Osteoblast (primary cell): ENCODE measurements around the gene CPED1. TPM values are rescaled to one million over a fixed set of nuclear protein-coding genes. Genes with fewer than 3 reads are reported as not detected.

Experiments used
- DNase-seq: peaks from one replicate; pipeline ENCODE4 v3.0.0; 2011; ENCODE audit warnings: low spot score, mixed read lengths; ENCODE audit not compliant: insufficient read length; ENCODE audit errors: missing footprints
- H2AFZ ChIP-seq: 2 replicates; pipeline ENCODE4 v1.6.0; 2011; ENCODE audit warnings: mild to moderate bottlenecking, low read length
- H3K27ac ChIP-seq: 2 replicates; pipeline ENCODE4 v1.5.1; 2011; ENCODE audit warnings: mild to moderate bottlenecking, low read depth, low read length, moderate library complexity
- H3K27me3 ChIP-seq: 2 replicates; pipeline ENCODE4 v1.6.0; 2012; ENCODE audit warnings: mild to moderate bottlenecking, control low read depth, inconsistent platforms, low read length, moderate library complexity; ENCODE audit not compliant: insufficient read depth
- H3K36me3 ChIP-seq: 2 replicates; pipeline ENCODE4 v1.5.1; 2011; ENCODE audit warnings: mild to moderate bottlenecking, low read length, control low read depth, moderate library complexity; ENCODE audit not compliant: insufficient read depth
- H3K4me1 ChIP-seq: 2 replicates; pipeline ENCODE4 v1.5.1; 2011; ENCODE audit warnings: mild to moderate bottlenecking, low read length, control low read depth, moderate library complexity; ENCODE audit not compliant: insufficient read depth
- H3K4me2 ChIP-seq: 2 replicates; pipeline ENCODE4 v1.6.0; 2011; ENCODE audit warnings: mild to moderate bottlenecking, low read length; ENCODE audit not compliant: insufficient read depth
- H3K4me3 ChIP-seq: fragments of 200-600 bp; sonication (generic); 3 replicates; pipeline ENCODE4 v1.5.1; 2012; ENCODE audit warnings: mild to moderate bottlenecking, low read length, inconsistent platforms; ENCODE audit not compliant: insufficient read depth
- H3K79me2 ChIP-seq: 2 replicates; pipeline ENCODE4 v1.6.0; 2012; ENCODE audit warnings: mild to moderate bottlenecking, low read length, control low read depth, inconsistent platforms; ENCODE audit not compliant: insufficient read depth
- H3K9me3 ChIP-seq: 2 replicates; pipeline ENCODE4 v1.5.1; 2011; ENCODE audit warnings: low read depth, low read length, control low read depth
- H4K20me1 ChIP-seq: 2 replicates; pipeline ENCODE4 v1.6.0; 2012; ENCODE audit warnings: mild to moderate bottlenecking, low read length, control low read depth; ENCODE audit not compliant: insufficient read depth
- total RNA-seq: library from RNA; depleted of rRNA; stranded (reverse); fragments of >200 nt; gene quantifications from 2 replicates; pipeline ENCODE4 v1.2.3, GENCODE V29; 2012
- TF ChIP-seq, protein P1 (sequence below): IDR thresholded peaks from 2 replicates; pipeline ENCODE4 v1.5.1; 2011; ENCODE audit warnings: mild to moderate bottlenecking, low read depth, low read length, moderate library complexity; ENCODE audit errors: extremely low read depth

Gene CPED1
- total RNA-seq, 1 donor, result 30.8 TPM

DNA sequence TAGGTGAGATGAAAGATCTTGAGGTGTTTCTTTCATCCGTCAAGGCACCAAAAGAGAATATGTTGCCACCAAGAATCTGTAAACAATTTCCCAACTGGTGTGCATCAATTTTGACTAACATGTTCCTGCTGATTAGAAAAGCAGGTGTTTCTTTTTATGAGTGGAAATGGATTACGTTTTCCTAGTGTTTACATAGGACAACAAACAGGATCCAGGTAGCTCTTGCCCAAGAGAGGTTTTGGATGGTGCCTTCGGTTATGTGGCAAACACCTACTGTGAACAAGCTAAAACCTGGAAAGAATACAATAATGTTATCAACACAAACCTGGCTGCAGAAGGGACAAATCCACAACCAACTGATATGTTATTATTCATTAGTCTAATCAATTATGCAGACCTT, 286.7 kb downstream of the CPED1 start:
- DNase-seq, result no peak
- Histone ChIP-seq H2AFZ (no peak overlapping the region), H3K36me3 (no peaks in the 10 kb centered on the region), H3K27me3 (no peaks in the 10 kb centered on the region), H4K20me1 (no peaks in the 10 kb centered on the region), H3K4me2 (no peak overlapping the region), H3K9me3 (no peaks in the 10 kb centered on the region), H3K4me3 (no peak overlapping the region), H3K79me2 (no peaks in the 10 kb centered on the region), H3K27ac (no peak overlapping the region), H3K4me1 (peaks cover 23% of the 10 kb centered on the region)
- TF ChIP-seq, protein P1, sequence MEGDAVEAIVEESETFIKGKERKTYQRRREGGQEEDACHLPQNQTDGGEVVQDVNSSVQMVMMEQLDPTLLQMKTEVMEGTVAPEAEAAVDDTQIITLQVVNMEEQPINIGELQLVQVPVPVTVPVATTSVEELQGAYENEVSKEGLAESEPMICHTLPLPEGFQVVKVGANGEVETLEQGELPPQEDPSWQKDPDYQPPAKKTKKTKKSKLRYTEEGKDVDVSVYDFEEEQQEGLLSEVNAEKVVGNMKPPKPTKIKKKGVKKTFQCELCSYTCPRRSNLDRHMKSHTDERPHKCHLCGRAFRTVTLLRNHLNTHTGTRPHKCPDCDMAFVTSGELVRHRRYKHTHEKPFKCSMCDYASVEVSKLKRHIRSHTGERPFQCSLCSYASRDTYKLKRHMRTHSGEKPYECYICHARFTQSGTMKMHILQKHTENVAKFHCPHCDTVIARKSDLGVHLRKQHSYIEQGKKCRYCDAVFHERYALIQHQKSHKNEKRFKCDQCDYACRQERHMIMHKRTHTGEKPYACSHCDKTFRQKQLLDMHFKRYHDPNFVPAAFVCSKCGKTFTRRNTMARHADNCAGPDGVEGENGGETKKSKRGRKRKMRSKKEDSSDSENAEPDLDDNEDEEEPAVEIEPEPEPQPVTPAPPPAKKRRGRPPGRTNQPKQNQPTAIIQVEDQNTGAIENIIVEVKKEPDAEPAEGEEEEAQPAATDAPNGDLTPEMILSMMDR, result no peak

DNA sequence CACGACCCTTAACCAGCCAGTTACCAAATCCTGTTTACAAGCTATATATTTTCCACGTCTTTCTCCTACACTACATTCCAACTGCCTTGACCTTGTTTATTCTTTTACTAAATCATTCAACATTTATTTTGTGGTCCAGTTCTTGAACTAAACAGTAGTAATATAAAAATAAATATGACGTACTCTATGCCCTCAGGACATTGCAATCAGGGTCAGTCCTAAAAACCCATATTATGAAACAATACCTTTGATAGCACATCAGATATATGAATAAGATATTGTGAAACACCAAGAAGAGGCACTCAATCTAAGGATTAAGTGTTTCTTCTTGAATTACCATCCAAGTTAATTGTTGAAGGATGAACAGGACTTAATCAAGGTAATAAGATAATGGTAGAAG, 287.8 kb downstream of the CPED1 start:
- Histone ChIP-seq H3K27me3 (no peaks in the 10 kb centered on the region), H3K4me1 (peaks cover 32% of the 10 kb centered on the region), H2AFZ (no peak overlapping the region), H3K79me2 (no peaks in the 10 kb centered on the region), H4K20me1 (no peaks in the 10 kb centered on the region), H3K4me2 (no peak overlapping the region), H3K36me3 (no peaks in the 10 kb centered on the region), H3K27ac (no peak overlapping the region), H3K9me3 (no peaks in the 10 kb centered on the region), H3K4me3 (no peak overlapping the region)
- TF ChIP-seq, protein P1, result no peak
- no peak for DNase-seq

DNA sequence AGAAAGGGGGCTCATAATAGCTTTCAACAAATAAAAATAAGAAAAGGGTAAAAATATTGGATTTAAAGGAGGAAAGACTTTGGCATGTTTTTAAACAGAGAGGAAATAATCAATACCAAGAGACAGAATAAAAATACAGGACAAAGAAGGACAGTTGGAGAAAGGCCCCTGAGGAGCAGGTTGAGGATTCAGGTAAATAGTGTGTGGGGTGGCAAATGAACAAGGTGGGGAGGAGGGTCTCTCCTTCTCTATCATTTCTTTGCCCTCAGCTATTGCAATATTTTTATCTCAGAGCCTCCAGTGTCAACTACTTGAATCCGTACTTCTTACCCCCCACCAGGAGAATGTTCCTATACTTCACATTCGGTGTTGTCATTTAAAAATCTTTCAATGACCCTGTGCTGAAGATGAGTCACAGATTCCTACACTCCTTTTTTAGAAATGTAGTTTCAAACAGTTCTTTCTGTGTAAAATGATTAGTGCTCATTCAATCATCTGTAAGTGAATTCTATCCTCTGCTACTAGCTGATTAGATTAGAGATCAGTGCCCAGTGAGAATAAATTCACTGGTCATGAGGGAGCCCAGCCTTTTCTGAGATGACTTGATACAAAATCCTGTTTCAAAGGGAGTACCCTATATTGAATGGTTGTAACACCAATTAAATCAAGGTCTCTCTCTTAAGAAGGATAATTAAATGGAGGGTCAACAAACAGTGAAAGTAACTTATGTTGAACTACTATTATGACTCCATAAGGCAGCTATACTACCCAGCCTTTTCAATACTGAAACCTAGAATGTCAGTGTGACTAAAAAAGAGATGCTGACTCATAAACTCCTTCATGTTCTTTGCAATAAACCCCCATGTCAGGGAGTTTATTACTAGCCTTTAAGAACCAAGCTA, 289.9 kb downstream of the CPED1 start:
- Histone ChIP-seq H3K9me3 (no peaks in the 10 kb centered on the region), H3K27ac (peak overlapping the region; percentile 76)

More for the DNA sequence above, 289.9 kb downstream of the CPED1 start:
- TF ChIP-seq, protein P1, result no peak
- peak; percentile 80 for DNase-seq
- Histone ChIP-seq H3K4me1 (peaks cover 32% of the 10 kb centered on the region), H3K4me2 (peak overlapping the region; percentile 68), H3K36me3 (no peaks in the 10 kb centered on the region), H3K79me2 (no peaks in the 10 kb centered on the region), H2AFZ (peak overlapping the region; percentile 46), H3K4me3 (peak overlapping the region; percentile 20), H3K27me3 (no peaks in the 10 kb centered on the region), H4K20me1 (no peaks in the 10 kb centered on the region)
